K562 (cell line): ENCODE data around the gene CCDC70. TPM values are rescaled to one million over a fixed set of nuclear protein-coding genes. Genes with fewer than 3 reads are reported as not detected.

ENCODE experiments used
- ATAC-seq: fragments of 200-7000 bp; cut with Tn5 transposase; 3 replicates; pipeline ENCODE4 v1.9.1; 2020; ENCODE audit warnings: moderate library complexity
- BruUV-seq: library from RNA; stranded (reverse); fragments of 400-500 nt; replicated peaks from 2 replicates; lab custom pipeline; 2021; lab: Mats Ljungman, UMichigan
- CTCF ChIA-PET: fragments of 300-600 bp; formaldehyde crosslinking; extraction: SDS; loops from one replicate; lab custom pipeline; 2021; ENCODE audit warnings: low intra/inter-chr PET ratio; lab: Yijun Ruan, JAX
- POLR2A ChIA-PET: fragments of 300-600, 350-650 bp; sonication (Branson Sonifier 250); formaldehyde crosslinking; extraction: SDS; loops from one replicate; lab custom pipeline; 2021; ENCODE audit warnings: antibody characterized with exemption, inconsistent platforms; lab: Yijun Ruan, JAX
- DNase-seq, 4 experiments: peaks; one replicate each; pipeline versions ENCODE4 v3.0.0 to v3.0.0-alpha.2; 2011 to 2018; ENCODE audit warnings: low spot score in 3 of 4, mixed read lengths in 3 of 4; ENCODE audit errors: extremely low read depth in 1 of 4
- FAIRE-seq: peaks from 2 replicates; lab custom pipeline; 2011; peaks lifted over from hg19 to GRCh38; lab: Jason Lieb, UNC
- H2AFZ ChIP-seq: 2 replicates; pipeline ENCODE4 v1.6.0; 2011; ENCODE audit warnings: low read depth, low read length, control low read depth, inconsistent platforms
- H3K27ac ChIP-seq: fragments of 200-600 bp; 3 replicates; pipeline ENCODE4 v1.8.0; 2011; ENCODE audit warnings: low read depth, mild to moderate bottlenecking, control low read depth, inconsistent platforms, low read length, moderate library complexity, mixed read lengths; ENCODE audit errors: extremely low read depth
- H3K27me3 ChIP-seq, 2 experiments: fragments of 300-600 bp in 1 of 2; 2 replicates in 1 of 2; 3 replicates in 1 of 2; pipeline versions ENCODE4 v1.6.0 to v1.8.0; 2011; ENCODE audit warnings: inconsistent platforms in 2 of 2, low read length in 2 of 2, mild to moderate bottlenecking in 1 of 2, mixed read lengths in 1 of 2, moderate library complexity in 1 of 2; ENCODE audit not compliant: control insufficient read depth in 2 of 2, insufficient read depth in 2 of 2
- H3K36me3 ChIP-seq: fragments of 300-600 bp; 3 replicates; pipeline ENCODE4 v1.8.0; 2011; ENCODE audit warnings: mild to moderate bottlenecking, low read length, inconsistent platforms; ENCODE audit not compliant: control insufficient read depth, insufficient read depth
- H3K4me1 ChIP-seq, 2 experiments: fragments of 200-600 bp in 1 of 2; replicated peaks in 1 of 2; 2 replicates in 1 of 2; 3 replicates in 1 of 2; pipeline versions ENCODE4 v1.5.1 to v1.8.0; 2011; ENCODE audit warnings: inconsistent platforms in 2 of 2, low read length in 2 of 2, mild to moderate bottlenecking in 1 of 2, mixed read lengths in 1 of 2, moderate library complexity in 1 of 2; ENCODE audit not compliant: control insufficient read depth in 2 of 2, insufficient read depth in 2 of 2
- H3K4me2 ChIP-seq: 2 replicates; pipeline ENCODE4 v1.6.1; 2011; ENCODE audit warnings: low read length, control low read depth, inconsistent platforms, mixed read lengths; ENCODE audit not compliant: insufficient read depth
- H3K4me3 ChIP-seq: fragments of 200-600 bp; sonication (generic), shearing (Covaris generic); 2 replicates; pipeline ENCODE4 v1.5.1; 2016; ENCODE audit warnings: control low read depth, inconsistent platforms
- H3K79me2 ChIP-seq: fragments of 200-600 bp; 3 replicates; pipeline ENCODE4 v1.8.0; 2011; ENCODE audit warnings: low read length, inconsistent platforms; ENCODE audit not compliant: control insufficient read depth, insufficient read depth
- H3K9ac ChIP-seq, 2 experiments: 2 replicates each; pipeline versions ENCODE4 v1.6.0 to v1.6.1; 2011; ENCODE audit warnings: low read depth in 2 of 2, low read length in 2 of 2, control low read depth in 1 of 2, inconsistent platforms in 1 of 2, mild to moderate bottlenecking in 1 of 2, mixed read lengths in 1 of 2; ENCODE audit not compliant: insufficient read depth in 1 of 2
- H3K9me1 ChIP-seq: one replicate; pipeline ENCODE4 v1.6.0; 2011; ENCODE audit warnings: inconsistent platforms, mild to moderate bottlenecking, low read length, moderate library complexity; ENCODE audit not compliant: control insufficient read depth, insufficient read depth
- H3K9me3 ChIP-seq: replicated peaks from 2 replicates; pipeline ENCODE4 v1.5.1; 2011; ENCODE audit warnings: low read depth, low read length, inconsistent platforms; ENCODE audit not compliant: control insufficient read depth, insufficient read depth
- H4K20me1 ChIP-seq: replicated peaks from 2 replicates; pipeline ENCODE4 v1.6.1; 2011; ENCODE audit warnings: low read length, inconsistent platforms, mixed read lengths; ENCODE audit not compliant: control insufficient read depth, insufficient read depth
- CHCHD3 ChIP-seq: fragments of 250-450 bp; sonication (Bioruptor Pico); IDR thresholded peaks from 2 replicates; pipeline ENCODE4 v2.1.2; 2022; ENCODE audit warnings: mild to moderate bottlenecking
- EHMT2 ChIP-seq: fragments of 450-650 bp; IDR thresholded peaks from 2 replicates; pipeline ENCODE4 v1.6.1; 2018; ENCODE audit warnings: antibody characterized with exemption
- EP400 ChIP-seq: fragments of 450-650 bp; IDR thresholded peaks from 2 replicates; pipeline ENCODE4 v1.6.1; 2017; ENCODE audit warnings: antibody characterized with exemption, mild to moderate bottlenecking, moderate library complexity
- KLF16 ChIP-seq: IDR thresholded peaks from 2 replicates; pipeline ENCODE4 v1.6.1; 2016; ENCODE audit warnings: antibody characterized with exemption
- PTRF ChIP-seq: fragments of 450-650 bp; IDR thresholded peaks from 2 replicates; pipeline ENCODE4 v1.6.1; 2016; ENCODE audit warnings: mild to moderate bottlenecking, missing genetic modification characterization, missing compliant biosample characterization
- STAT5B ChIP-seq: fragments of 250-450 bp; sonication (Bioruptor Pico); IDR thresholded peaks from 2 replicates; pipeline ENCODE4 v1.8.0; 2021; ENCODE audit warnings: mild to moderate bottlenecking, inconsistent platforms
- ZNF134 ChIP-seq: fragments of 250-450 bp; sonication (Bioruptor Pico); conservative IDR thresholded peaks from 2 replicates; pipeline ENCODE4 v1.4.0; 2020
- ZNF253 ChIP-seq: fragments of 250-450 bp; sonication (Bioruptor Pico); conservative IDR thresholded peaks from 2 replicates; pipeline ENCODE4 v1.6.1; 2021; ENCODE audit warnings: mild to moderate bottlenecking
- ZNF57 ChIP-seq: fragments of 450-650 bp; formaldehyde crosslinking; IDR thresholded peaks from 2 replicates; pipeline ENCODE4 v1.4.0; 2020; ENCODE audit warnings: mild to moderate bottlenecking, moderate library complexity
- ZNF785 ChIP-seq: fragments of 250-450 bp; sonication (Bioruptor Pico); IDR thresholded peaks from 2 replicates; pipeline ENCODE4 v1.4.0; 2020; ENCODE audit warnings: mild to moderate bottlenecking
- WGBS: fragments of 100-300 bp; shearing (Covaris generic); methylation state at CpG from one replicate; pipeline ENCODE4 v1.1.6; 2016; ENCODE audit warnings: low coverage, mixed read lengths; ENCODE audit not compliant: insufficient coverage; ENCODE audit errors: missing lambda C conversion rate; 5-methylcytosine and 5-hydroxymethylcytosine counted together
- in situ Hi-C: fragments of 300-500 bp; cut with MboI; formaldehyde crosslinking; loops from 4 replicates; pipeline ENCODE4 v1.15.0; 2018; ENCODE audit warnings: inconsistent platforms, mixed read lengths
- intact Hi-C: fragments of 100-400 bp; cut with micrococcal nuclease; formaldehyde crosslinking; loops from 2 replicates; pipeline ENCODE4 v1.14.2; 2022
- polyA plus RNA-seq, 8 experiments: library from polyadenylated mRNA; depleted of rRNA in 4 of 8; stranded (reverse) in 5 of 8; unstranded in 3 of 8; fragments of >200 nt; fragmentation: Nextera tagmentation in 2 of 8; fragmentation: Illumina TruSeq in 1 of 8; extraction: Ambion mirVana in 2 of 8; extraction: Trizol in 1 of 8; gene quantifications; 2 replicates each; pipeline versions ENCODE4 v1.2.1 to v1.2.3, GENCODE V29; 2011 to 2014; ENCODE audit warnings: inconsistent platforms in 1 of 8, missing spikeins in 1 of 8
- total RNA-seq, 7 experiments: library from RNA; depleted of rRNA in 6 of 7; stranded (reverse); fragments of >200 nt in 6 of 7; fragmentation: Illumina TruSeq in 2 of 7; extraction: Trizol in 2 of 7; gene quantifications; 2 replicates each; pipeline versions ENCODE4 v1.2.1 to v1.2.3, GENCODE V29; 2011 to 2021; ENCODE audit warnings: low replicate concordance in 1 of 7
- TF ChIP-seq, protein P1 (sequence below): IDR thresholded peaks from 2 replicates; pipeline ENCODE4 v1.6.1; 2012; ENCODE audit warnings: low read depth, low read length, improper control_type of control experiment, borderline replicate concordance
- TF ChIP-seq, protein P2 (sequence below): fragments of 450-650 bp; formaldehyde crosslinking; IDR thresholded peaks from 2 replicates; pipeline ENCODE4 v1.4.0; 2020; ENCODE audit warnings: mild to moderate bottlenecking, moderate library complexity
- TF ChIP-seq, protein P3 (sequence below): sonication (generic); formaldehyde crosslinking; IDR thresholded peaks from 2 replicates; pipeline ENCODE4 v1.8.1; 2023; ENCODE audit warnings: mild to moderate bottlenecking, missing genetic modification reagents
- TF ChIP-seq, protein P4 (sequence below): IDR thresholded peaks from 2 replicates; pipeline ENCODE4 v1.6.1; 2011; ENCODE audit warnings: borderline replicate concordance, low read depth, mild to moderate bottlenecking, moderate library complexity, low read length; ENCODE audit not compliant: insufficient read depth, poor library complexity, severe bottlenecking
- TF ChIP-seq, protein P5 (sequence below), 2 experiments: fragments of 200-800 bp in 1 of 2; sonication (Bioruptor generic) in 1 of 2; sonication (generic) in 1 of 2; formaldehyde crosslinking in 1 of 2; IDR thresholded peaks in 1 of 2; conservative IDR thresholded peaks in 1 of 2; 2 replicates each; pipeline versions ENCODE4 v1.5.0 to v1.6.1; 2016 to 2020; ENCODE audit warnings: missing compliant biosample characterization in 1 of 2, missing genetic modification characterization in 1 of 2, missing genetic modification reagents in 1 of 2

The CCDC70 gene
- total and polyA plus RNA-seq, 9 of the 15 experiments (the other 6 are each of a cell fraction or from before 2014, with no cell fraction given) = not detected

DNA sequence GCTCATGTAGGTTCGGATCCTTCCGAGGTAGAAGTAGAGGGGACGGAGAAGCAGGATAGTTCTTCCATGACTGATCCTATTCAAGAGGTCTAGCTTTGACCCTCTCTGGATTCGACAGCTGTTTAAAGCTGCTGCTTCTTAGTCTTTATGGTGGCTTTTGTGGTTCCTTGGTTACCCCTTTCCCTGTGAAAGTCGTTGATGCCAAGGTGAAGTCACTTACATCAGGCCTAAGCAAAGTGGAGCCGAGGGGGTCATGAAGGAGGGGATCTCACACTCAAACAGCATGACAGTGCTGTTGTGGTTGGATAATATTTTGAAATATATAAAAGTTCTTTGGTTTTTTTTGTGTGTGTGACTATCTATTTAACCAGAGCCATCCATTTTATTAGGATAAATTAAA, 8.1 kb downstream of the CCDC70 start:
- Histone ChIP-seq H3K27me3 (no peaks in the 10 kb centered on the region), H3K9me1 (no peaks in the 10 kb centered on the region), H3K4me3 (no peak overlapping the region), H3K27ac (no peak overlapping the region), H3K79me2 (no peaks in the 10 kb centered on the region), H4K20me1 (no peaks in the 10 kb centered on the region), H3K4me2 (no peak overlapping the region), H3K9ac (no peak overlapping the region), H2AFZ (no peak overlapping the region), H3K9me3 (no peaks in the 10 kb centered on the region), H3K4me1 (no peaks in the 10 kb centered on the region), H3K36me3 (no peaks in the 10 kb centered on the region)
- in situ Hi-C loops (no loop called here), intact Hi-C loops (no loop called here)
- DNase-seq = no peak
- FAIRE-seq = no peak
- no peak for ATAC-seq
- ChIA-PET CTCF (no interaction called here), POLR2A (no interaction called here)
- WGBS = 56% methylated on average over 6 of the region's 6 CpGs
- BruUV-seq = no TSS peak
- TF ChIP-seq ZNF785 (CRISPR knock-in tag) (no peak), CHCHD3 (CRISPR knock-in tag) (no peak), ZNF253 (no peak), EP400 (no peak), PTRF (tag) (no peak), EHMT2 (no peak), KLF16 (no peak), STAT5B (CRISPR knock-in tag) (no peak), ZNF134 (CRISPR knock-in tag) (no peak), ZNF57 (CRISPR knock-in tag) (no peak)
- TF ChIP-seq, protein P1, sequence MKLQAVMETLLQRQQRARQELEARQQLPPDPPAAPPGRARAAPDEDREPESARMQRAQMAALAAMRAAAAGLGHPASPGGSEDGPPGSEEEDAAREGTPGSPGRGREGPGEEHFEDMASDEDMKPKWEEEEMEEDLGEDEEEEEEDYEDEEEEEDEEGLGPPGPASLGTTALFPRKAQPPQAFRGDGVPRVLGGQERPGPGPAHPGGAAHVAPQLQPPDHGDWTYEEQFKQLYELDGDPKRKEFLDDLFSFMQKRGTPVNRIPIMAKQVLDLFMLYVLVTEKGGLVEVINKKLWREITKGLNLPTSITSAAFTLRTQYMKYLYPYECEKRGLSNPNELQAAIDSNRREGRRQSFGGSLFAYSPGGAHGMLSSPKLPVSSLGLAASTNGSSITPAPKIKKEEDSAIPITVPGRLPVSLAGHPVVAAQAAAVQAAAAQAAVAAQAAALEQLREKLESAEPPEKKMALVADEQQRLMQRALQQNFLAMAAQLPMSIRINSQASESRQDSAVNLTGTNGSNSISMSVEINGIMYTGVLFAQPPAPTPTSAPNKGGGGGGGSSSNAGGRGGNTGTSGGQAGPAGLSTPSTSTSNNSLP = no peak
- TF ChIP-seq, protein P2, sequence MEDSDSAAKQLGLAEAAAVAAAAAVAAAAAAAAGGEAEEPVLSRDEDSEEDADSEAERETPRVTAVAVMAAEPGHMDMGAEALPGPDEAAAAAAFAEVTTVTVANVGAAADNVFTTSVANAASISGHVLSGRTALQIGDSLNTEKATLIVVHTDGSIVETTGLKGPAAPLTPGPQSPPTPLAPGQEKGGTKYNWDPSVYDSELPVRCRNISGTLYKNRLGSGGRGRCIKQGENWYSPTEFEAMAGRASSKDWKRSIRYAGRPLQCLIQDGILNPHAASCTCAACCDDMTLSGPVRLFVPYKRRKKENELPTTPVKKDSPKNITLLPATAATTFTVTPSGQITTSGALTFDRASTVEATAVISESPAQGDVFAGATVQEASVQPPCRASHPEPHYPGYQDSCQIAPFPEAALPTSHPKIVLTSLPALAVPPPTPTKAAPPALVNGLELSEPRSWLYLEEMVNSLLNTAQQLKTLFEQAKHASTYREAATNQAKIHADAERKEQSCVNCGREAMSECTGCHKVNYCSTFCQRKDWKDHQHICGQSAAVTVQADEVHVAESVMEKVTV = no peak
- TF ChIP-seq, protein P3, sequence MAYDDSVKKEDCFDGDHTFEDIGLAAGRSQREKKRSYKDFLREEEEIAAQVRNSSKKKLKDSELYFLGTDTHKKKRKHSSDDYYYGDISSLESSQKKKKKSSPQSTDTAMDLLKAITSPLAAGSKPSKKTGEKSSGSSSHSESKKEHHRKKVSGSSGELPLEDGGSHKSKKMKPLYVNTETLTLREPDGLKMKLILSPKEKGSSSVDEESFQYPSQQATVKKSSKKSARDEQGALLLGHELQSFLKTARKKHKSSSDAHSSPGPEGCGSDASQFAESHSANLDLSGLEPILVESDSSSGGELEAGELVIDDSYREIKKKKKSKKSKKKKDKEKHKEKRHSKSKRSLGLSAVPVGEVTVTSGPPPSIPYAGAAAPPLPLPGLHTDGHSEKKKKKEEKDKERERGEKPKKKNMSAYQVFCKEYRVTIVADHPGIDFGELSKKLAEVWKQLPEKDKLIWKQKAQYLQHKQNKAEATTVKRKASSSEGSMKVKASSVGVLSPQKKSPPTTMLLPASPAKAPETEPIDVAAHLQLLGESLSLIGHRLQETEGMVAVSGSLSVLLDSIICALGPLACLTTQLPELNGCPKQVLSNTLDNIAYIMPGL = no peak
- TF ChIP-seq, protein P4, sequence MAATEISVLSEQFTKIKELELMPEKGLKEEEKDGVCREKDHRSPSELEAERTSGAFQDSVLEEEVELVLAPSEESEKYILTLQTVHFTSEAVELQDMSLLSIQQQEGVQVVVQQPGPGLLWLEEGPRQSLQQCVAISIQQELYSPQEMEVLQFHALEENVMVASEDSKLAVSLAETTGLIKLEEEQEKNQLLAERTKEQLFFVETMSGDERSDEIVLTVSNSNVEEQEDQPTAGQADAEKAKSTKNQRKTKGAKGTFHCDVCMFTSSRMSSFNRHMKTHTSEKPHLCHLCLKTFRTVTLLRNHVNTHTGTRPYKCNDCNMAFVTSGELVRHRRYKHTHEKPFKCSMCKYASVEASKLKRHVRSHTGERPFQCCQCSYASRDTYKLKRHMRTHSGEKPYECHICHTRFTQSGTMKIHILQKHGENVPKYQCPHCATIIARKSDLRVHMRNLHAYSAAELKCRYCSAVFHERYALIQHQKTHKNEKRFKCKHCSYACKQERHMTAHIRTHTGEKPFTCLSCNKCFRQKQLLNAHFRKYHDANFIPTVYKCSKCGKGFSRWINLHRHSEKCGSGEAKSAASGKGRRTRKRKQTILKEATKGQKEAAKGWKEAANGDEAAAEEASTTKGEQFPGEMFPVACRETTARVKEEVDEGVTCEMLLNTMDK = no peak
- TF ChIP-seq, protein P5, sequence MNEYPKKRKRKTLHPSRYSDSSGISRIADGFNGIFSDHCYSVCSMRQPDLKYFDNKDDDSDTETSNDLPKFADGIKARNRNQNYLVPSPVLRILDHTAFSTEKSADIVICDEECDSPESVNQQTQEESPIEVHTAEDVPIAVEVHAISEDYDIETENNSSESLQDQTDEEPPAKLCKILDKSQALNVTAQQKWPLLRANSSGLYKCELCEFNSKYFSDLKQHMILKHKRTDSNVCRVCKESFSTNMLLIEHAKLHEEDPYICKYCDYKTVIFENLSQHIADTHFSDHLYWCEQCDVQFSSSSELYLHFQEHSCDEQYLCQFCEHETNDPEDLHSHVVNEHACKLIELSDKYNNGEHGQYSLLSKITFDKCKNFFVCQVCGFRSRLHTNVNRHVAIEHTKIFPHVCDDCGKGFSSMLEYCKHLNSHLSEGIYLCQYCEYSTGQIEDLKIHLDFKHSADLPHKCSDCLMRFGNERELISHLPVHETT (CRISPR knock-in tag; conservative IDR thresholded peaks at IDR 0.05 in 1 of 2, IDR thresholded peaks at IDR 0.05 in 1 of 2) = no peak
